ENCODE results near the gene YAF2. TPM values are rescaled to one million over a fixed set of nuclear protein-coding genes. Genes with fewer than 3 reads are reported as not detected.

Gene YAF2
- total and polyA plus RNA-seq, 2 of the 13 experiments (the other 11 are each of a cell fraction or from before 2014, with no cell fraction given), result 8.4 to 11.7 TPM

DNA sequence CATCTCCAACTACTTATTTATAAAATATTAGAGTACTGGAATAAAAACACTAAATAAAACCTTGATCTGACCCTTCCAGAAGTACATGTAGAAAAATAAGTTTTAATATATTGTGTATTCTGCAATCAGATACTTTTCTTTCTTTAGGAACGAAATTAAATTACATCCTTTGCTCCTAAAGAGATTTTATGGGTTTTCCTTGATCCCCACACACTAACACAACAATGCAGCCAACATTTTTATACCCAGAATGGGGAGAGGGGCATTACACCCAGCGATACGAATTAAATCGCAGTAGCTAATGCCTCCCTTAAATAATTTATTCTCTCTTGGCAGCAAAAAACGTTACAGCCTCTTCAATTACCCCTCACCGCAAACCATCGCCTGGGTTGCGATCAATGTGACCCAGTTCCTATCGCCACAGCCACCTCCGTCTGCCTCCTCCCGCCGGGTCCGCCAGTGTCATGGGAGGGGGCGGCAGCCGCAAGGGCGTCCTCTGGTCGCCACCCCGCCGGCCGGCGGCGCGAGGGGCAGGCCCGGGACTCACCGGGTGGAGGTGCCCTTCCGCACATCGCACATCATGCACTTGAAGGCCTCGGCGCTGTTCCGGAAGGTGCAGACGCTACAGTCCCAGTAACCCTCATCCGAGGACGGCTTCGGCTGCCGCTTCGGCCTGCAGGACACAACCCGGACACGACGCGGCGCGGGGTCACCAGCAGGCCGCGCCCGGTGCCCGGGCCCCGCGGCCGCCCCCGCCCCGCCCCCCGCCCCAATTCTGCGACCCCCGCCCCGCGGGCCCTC, 796 bp downstream of the YAF2 start (continued):
- TF ChIP-seq NFE2L1 (CRISPR knock-in tag; IDR thresholded peaks at IDR 0.05; ENCODE audit: borderline replicate concordance), result no peak
- TF ChIP-seq IRX3 (CRISPR knock-in tag; IDR thresholded peaks at IDR 0.05; ENCODE audit: borderline replicate concordance, low read depth), result no peak
- no peak for TF ChIP-seq XBP1 (CRISPR knock-in tag; IDR thresholded peaks at IDR 0.05)
- no peak for TF ChIP-seq SMARCC2 (IDR thresholded peaks at IDR 0.05)
- TF ChIP-seq EED (CRISPR knock-in tag; IDR thresholded peaks at IDR 0.05), result no peak
- no peak for TF ChIP-seq SATB2 (CRISPR knock-in tag; IDR thresholded peaks at IDR 0.05)
- no peak for TF ChIP-seq ZBTB44 (CRISPR knock-in tag; IDR thresholded peaks at IDR 0.05)
- TF ChIP-seq LRRFIP1 (CRISPR knock-in tag; conservative IDR thresholded peaks at IDR 0.05), result no peak
- TF ChIP-seq ARID3A (IDR thresholded peaks at IDR 0.05; ENCODE audit: low read depth, low read length), result no peak
- no peak for TF ChIP-seq KLF9 (CRISPR knock-in tag; IDR thresholded peaks at IDR 0.05; ENCODE audit: low read depth)
- TF ChIP-seq ZNF720 (CRISPR knock-in tag; IDR thresholded peaks at IDR 0.05), result no peak
- TF ChIP-seq ZSCAN29 (CRISPR knock-in tag; conservative IDR thresholded peaks at IDR 0.05), result no peak
- TF ChIP-seq GTF2F1 (IDR thresholded peaks at IDR 0.05; ENCODE audit: low read length), result no peak
- TF ChIP-seq ZNF512 (CRISPR knock-in tag; IDR thresholded peaks at IDR 0.05), result no peak
- no peak for TF ChIP-seq TRIM24 (CRISPR knock-in tag; IDR thresholded peaks at IDR 0.05)
- TF ChIP-seq CENPBD1 (CRISPR knock-in tag; IDR thresholded peaks at IDR 0.05; ENCODE audit: borderline replicate concordance, low read depth), result no peak
- TF ChIP-seq POLR2A (IDR thresholded peaks at IDR 0.05; ENCODE audit: insufficient read depth in 1 of 2, low read depth in 2 of 2, low read length in 2 of 2), result peak; percentile 23 to 56; a peak in 2 of 4 replicates
- no peak for TF ChIP-seq ZNF670 (CRISPR knock-in tag; IDR thresholded peaks at IDR 0.05; ENCODE audit: borderline replicate concordance)
- TF ChIP-seq RAD51 (IDR thresholded peaks at IDR 0.05; ENCODE audit: borderline replicate concordance), result no peak
- TF ChIP-seq ZFP1 (CRISPR knock-in tag; IDR thresholded peaks at IDR 0.05), result 0 out of 2 replicates have a peak, but pooled peaks have one; percentile 25
- no peak for TF ChIP-seq THYN1 (CRISPR knock-in tag; IDR thresholded peaks at IDR 0.05; ENCODE audit: borderline replicate concordance, low read depth)
- TF ChIP-seq YEATS2 (CRISPR knock-in tag; IDR thresholded peaks at IDR 0.05; ENCODE audit: borderline replicate concordance), result no peak

All from HepG2 (cell line).